Testis (tissue), 3 donors: ENCODE data around the gene CUL1. TPM values are rescaled to one million over a fixed set of nuclear protein-coding genes. Genes with fewer than 3 reads are reported as not detected.

Source experiments
- DNase-seq: peaks from one replicate; pipeline ENCODE4 v3.0.0-alpha.2; 2019
- H3K27ac ChIP-seq, 2 donors: fragments of 200-600 bp; sonication (generic); one replicate each; pipeline ENCODE4 v1.5.1; 2019
- H3K27me3 ChIP-seq: fragments of 200-600 bp; sonication (generic); one replicate; pipeline ENCODE4 v1.5.1; 2019
- H3K36me3 ChIP-seq: fragments of 200-600 bp; sonication (generic); one replicate; pipeline ENCODE4 v1.5.1; 2017; ENCODE audit warnings: low read depth; ENCODE audit errors: missing control alignments
- H3K4me1 ChIP-seq: fragments of 200-600 bp; sonication (generic); one replicate; pipeline ENCODE4 v1.5.1; 2019
- H3K4me3 ChIP-seq, 2 donors: fragments of 200-600 bp; sonication (generic); one replicate each; pipeline ENCODE4 v1.5.1; 2017 to 2019
- H3K9me3 ChIP-seq: fragments of 200-600 bp; sonication (generic); one replicate; pipeline ENCODE4 v1.5.1; 2017
- CTCF ChIP-seq, 3 experiments: fragments of 450-650 bp in 2 of 3; fragments of 200-600 bp in 1 of 3; sonication (generic) in 1 of 3; IDR thresholded peaks; one replicate each; pipeline ENCODE4 v1.5.1; 2016 to 2019; ENCODE audit warnings: antibody characterized with exemption in 3 of 3, mild to moderate bottlenecking in 2 of 3, moderate library complexity in 1 of 3
- POLR2A ChIP-seq: fragments of 450-650 bp; IDR thresholded peaks from one replicate; pipeline ENCODE4 v1.6.1; 2017; ENCODE audit warnings: antibody characterized with exemption, mild to moderate bottlenecking, moderate library complexity
- WGBS, 2 donors: methylation state at CpG; one replicate each; pipeline ENCODE4 v1.1.5; 2018; 5-methylcytosine and 5-hydroxymethylcytosine counted together
- intact Hi-C: fragments of 100-400 bp; cut with DNase I; formaldehyde crosslinking; loops from one replicate; pipeline ENCODE4 v1.15.1; 2023; ENCODE audit warnings: low total_unique reads
- polyA plus RNA-seq: library from polyadenylated mRNA; stranded (reverse); fragments of 350-450 nt; fragmentation: Illumina TruSeq; extraction: RNeasy Lipid Tissue Mini Kit (QIAGEN cat#74804); gene quantifications from one replicate; pipeline ENCODE4 v1.2.3, GENCODE V29; 2014; ENCODE audit warnings: low read depth, low replicate concordance; ENCODE audit not compliant: insufficient read depth
- total RNA-seq, 2 donors: library from RNA; depleted of rRNA; stranded (reverse); fragments of >200 nt; gene quantifications; one replicate each; pipeline ENCODE4 v1.2.3, GENCODE V29; 2016

CUL1 gene
- total and polyA plus RNA-seq, 3 donors from 2014 or later, result 151 to 206 (median 161) TPM

GRCh38 chr7:148761499-148762278 is 63.0 kb downstream of the CUL1 start:
- Histone ChIP-seq H3K9me3 (no peaks in the 10 kb centered on the region), H3K4me3 (no peak overlapping the region), H3K4me1 (no peaks in the 10 kb centered on the region), H3K36me3 (no peaks in the 10 kb centered on the region), H3K27ac (no peak overlapping the region), H3K27me3 (no peaks in the 10 kb centered on the region)
- no peak for DNase-seq
- no peak for TF ChIP-seq POLR2A
- TF ChIP-seq CTCF (IDR thresholded peaks at IDR 0.05), result no peak
- intact Hi-C loops, result no loop called here
- 96% methylated on average over 12 of the region's 12 CpGs for WGBS, 2 donors

- Histone ChIP-seq H3K9me3 (no peaks in the 10 kb centered on the region), H3K36me3 (no peaks in the 10 kb centered on the region), H3K27me3 (no peaks in the 10 kb centered on the region), H3K4me1 (no peaks in the 10 kb centered on the region), H3K4me3 (no peak overlapping the region), H3K27ac (no peak overlapping the region)
- intact Hi-C loops, result no loop called here
- DNase-seq, result no peak
- no peak for TF ChIP-seq CTCF (IDR thresholded peaks at IDR 0.05)
- TF ChIP-seq POLR2A, result no peak
Observed at GRCh38 chr7:148763622-148764021, 64.9 kb downstream of the CUL1 start.

GRCh38 chr7:148770004-148770403 is 71.3 kb downstream of the CUL1 start:
- 88 to 89% methylated on average over 6 of the region's 6 CpGs for WGBS, 2 donors
- no peak for TF ChIP-seq POLR2A
- no peak for TF ChIP-seq CTCF (IDR thresholded peaks at IDR 0.05)
- H3K4me3 ChIP-seq, result no peak overlapping the region
- DNase-seq, result no peak
- intact Hi-C loops, result no loop called here
- no peaks in the 10 kb centered on the region for H3K9me3 ChIP-seq
- no peaks in the 10 kb centered on the region for H3K27me3 ChIP-seq
- H3K36me3 ChIP-seq, result no peaks in the 10 kb centered on the region
- H3K27ac ChIP-seq, result no peak overlapping the region
- no peaks in the 10 kb centered on the region for H3K4me1 ChIP-seq

- no peak overlapping the region for H3K27ac ChIP-seq
- WGBS, 2 donors, result 80% methylated on average over 8 of the region's 8 CpGs
- H3K4me1 ChIP-seq, result no peaks in the 10 kb centered on the region
- no peaks in the 10 kb centered on the region for H3K9me3 ChIP-seq
- H3K4me3 ChIP-seq, result no peak overlapping the region
- H3K27me3 ChIP-seq, result no peaks in the 10 kb centered on the region
- intact Hi-C loops, result no loop called here
- no peak for DNase-seq
- no peaks in the 10 kb centered on the region for H3K36me3 ChIP-seq
- TF ChIP-seq POLR2A (no peak), CTCF (IDR thresholded peaks at IDR 0.05) (no peak)
Observed at GRCh38 chr7:148772297-148773089, 73.8 kb downstream of the CUL1 start.
